ENCODE data around the gene ADAMTS17.

DNA sequence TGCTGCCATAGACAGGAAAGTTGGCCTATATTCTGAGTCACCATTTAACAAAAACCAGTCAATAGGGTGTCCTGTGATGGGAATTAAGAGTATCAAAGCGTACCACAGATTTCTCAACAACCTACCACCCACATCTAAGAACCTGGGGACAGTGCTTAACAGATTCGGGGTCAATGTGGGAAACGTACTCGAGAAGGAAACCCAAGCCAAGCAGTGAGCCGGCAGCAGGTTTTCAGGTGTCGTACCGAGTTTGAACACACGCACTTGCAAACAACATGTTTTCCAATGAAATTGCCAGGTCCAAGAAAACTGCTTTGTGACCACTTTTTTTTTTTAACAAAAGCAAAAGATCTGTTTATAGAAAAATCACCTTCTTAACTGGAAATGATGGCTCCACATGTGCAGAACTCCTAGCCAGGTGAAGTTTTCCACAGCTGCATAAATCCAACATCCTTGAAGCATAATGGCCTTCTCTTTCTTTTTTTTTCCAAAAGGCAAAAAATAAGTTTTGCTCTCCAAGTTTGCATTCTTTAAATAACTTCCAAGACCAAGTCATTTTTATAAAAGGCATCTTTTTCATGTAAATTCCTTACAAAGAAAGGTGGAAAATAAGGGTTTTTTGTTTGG is 45.7 kb downstream of the ADAMTS17 start:
- TF ChIP-seq, protein P1, sequence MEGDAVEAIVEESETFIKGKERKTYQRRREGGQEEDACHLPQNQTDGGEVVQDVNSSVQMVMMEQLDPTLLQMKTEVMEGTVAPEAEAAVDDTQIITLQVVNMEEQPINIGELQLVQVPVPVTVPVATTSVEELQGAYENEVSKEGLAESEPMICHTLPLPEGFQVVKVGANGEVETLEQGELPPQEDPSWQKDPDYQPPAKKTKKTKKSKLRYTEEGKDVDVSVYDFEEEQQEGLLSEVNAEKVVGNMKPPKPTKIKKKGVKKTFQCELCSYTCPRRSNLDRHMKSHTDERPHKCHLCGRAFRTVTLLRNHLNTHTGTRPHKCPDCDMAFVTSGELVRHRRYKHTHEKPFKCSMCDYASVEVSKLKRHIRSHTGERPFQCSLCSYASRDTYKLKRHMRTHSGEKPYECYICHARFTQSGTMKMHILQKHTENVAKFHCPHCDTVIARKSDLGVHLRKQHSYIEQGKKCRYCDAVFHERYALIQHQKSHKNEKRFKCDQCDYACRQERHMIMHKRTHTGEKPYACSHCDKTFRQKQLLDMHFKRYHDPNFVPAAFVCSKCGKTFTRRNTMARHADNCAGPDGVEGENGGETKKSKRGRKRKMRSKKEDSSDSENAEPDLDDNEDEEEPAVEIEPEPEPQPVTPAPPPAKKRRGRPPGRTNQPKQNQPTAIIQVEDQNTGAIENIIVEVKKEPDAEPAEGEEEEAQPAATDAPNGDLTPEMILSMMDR (IDR thresholded peaks at IDR 0.05; ENCODE audit: low read depth, low read length) = no peak
- TF ChIP-seq EZH2phosphoT487 (IDR thresholded peaks at IDR 0.05; ENCODE audit: low read depth) = no peak

All from OCI-LY3 (cell line).